AG04450 (cell line): ENCODE measurements around the gene DCLRE1C. TPM values are rescaled to one million over a fixed set of nuclear protein-coding genes. Genes with fewer than 3 reads are reported as not detected.

ENCODE experiments used
- CTCF ChIA-PET: fragments of 300-600, 350-600 bp; formaldehyde crosslinking; extraction: SDS; loops from one replicate; lab custom pipeline; 2022; ENCODE audit warnings: antibody characterized with exemption, inconsistent platforms; lab: Charles Lee
- POLR2A ChIA-PET: fragments of 350-600 bp; formaldehyde crosslinking; extraction: SDS; loops from one replicate; lab custom pipeline; 2021; ENCODE audit warnings: antibody characterized with exemption, inconsistent platforms; lab: Yijun Ruan, JAX
- DNase-seq: peaks from one replicate; pipeline ENCODE4 v3.0.0-alpha.2; 2011; ENCODE audit warnings: low read depth, low spot score
- H3K27ac ChIP-seq: one replicate; pipeline ENCODE4 v1.5.1; 2012; ENCODE audit warnings: low read depth, low read length, control low read depth
- H3K27me3 ChIP-seq: one replicate; pipeline ENCODE4 v1.6.0; 2012; ENCODE audit warnings: low read length; ENCODE audit not compliant: control insufficient read depth, insufficient read depth
- H3K4me3 ChIP-seq: 2 replicates; pipeline ENCODE4 v1.5.1; 2011; ENCODE audit warnings: mild to moderate bottlenecking, low read depth, low read length, control low read depth
- H3K9me3 ChIP-seq: 2 replicates; pipeline ENCODE4 v1.5.1; 2012; ENCODE audit warnings: low read length; ENCODE audit not compliant: control insufficient read depth, insufficient read depth
- CTCF ChIP-seq: IDR thresholded peaks from 2 replicates; pipeline ENCODE4 v1.5.1; 2011; ENCODE audit warnings: low read depth, low read length, control low read depth, inconsistent platforms
- polyA plus RNA-seq: library from polyadenylated mRNA; depleted of rRNA; stranded (reverse); fragments of >200 nt; gene quantifications from 2 replicates; pipeline ENCODE4 v1.2.3, GENCODE V29; 2011; rRNA removed

Gene DCLRE1C
- polyA plus RNA-seq, 1 experiment: 6.4 TPM

DNA sequence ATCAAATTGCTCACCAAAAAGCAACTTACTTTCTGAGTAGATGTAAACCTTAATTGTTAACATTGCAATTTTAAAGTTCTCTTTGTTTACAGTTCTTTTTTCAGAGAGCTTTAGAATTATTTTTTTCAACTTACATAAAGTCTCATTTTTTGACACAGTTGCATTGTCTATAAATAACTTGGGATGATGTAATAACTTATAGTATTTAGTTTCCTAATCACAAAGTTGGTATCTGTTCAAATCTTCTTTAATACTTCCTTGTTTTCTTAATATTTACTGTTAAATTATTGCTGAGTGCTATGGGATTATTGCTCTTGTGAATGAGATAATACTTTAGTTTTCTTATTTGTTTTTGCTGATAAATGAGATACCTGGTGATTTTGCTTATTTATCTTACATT is 94.1 kb downstream of the DCLRE1C start:
- no peak for TF ChIP-seq CTCF
- H3K27me3 ChIP-seq: no peaks in the 10 kb centered on the region
- no peaks in the 10 kb centered on the region for H3K9me3 ChIP-seq
- ChIA-PET POLR2A (no interaction called here), CTCF (interaction anchor here (0.9 kb wide), 1 partner anchor 361 kb away, joined by 3 read pairs; no protein-coding TSS in a partner anchor)
- H3K27ac ChIP-seq: no peak overlapping the region
- no peak overlapping the region for H3K4me3 ChIP-seq
- DNase-seq: no peak

DNA sequence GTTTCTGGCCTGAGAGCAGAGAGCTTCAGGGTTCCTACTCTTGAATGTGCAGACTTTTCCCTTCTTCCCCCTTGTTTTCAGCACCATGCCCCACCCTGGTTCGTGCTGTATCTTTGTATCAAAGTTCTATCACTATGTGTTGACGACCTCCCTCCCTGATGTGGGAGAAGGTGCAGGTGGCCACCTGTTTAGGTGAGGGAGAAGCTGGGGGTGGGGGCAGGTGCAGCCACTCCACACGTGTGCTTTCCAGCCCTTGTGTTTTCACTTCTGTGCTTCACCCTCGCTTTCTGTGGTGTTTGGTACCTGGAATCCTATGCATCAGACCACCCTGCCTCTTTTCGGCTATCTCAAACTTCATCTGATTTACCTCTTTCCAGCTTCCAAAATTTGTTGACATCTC is 94.9 kb downstream of the DCLRE1C start:
- Histone ChIP-seq H3K9me3 (no peaks in the 10 kb centered on the region), H3K27ac (no peak overlapping the region), H3K4me3 (no peak overlapping the region), H3K27me3 (no peaks in the 10 kb centered on the region)
- TF ChIP-seq CTCF: no peak
- DNase-seq: no peak
- CTCF ChIA-PET: no interaction called here
- POLR2A ChIA-PET: no interaction called here

DNA sequence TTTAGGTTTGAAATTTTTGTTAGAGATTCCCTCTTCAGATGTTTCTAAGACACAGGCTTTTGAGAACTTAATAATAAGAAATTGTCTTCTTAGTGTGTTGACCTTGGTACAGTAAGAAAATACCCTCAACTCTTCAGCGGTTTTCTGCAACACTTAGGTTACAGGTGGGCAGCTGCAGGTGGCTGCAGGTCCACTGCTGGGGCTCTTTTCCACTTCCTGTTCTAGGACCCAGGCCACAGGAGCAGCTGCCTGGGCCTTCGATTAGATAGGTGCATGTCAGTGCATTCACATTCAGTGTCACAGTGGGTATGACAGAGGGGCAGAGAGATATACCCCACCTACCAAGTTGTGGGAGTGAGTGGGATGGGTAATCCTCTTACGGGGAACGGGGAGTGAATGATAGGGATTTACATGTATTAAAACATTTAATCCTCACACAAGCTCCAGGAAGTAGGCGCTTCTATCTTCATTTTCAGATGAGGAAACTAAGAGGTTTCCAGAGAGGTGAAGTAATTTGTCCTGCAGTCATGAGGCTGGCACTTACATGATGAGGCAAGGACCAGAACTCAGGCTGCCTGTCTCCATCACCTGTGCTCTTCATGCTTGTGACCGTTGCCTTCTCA is 95.4 kb downstream of the DCLRE1C start:
- TF ChIP-seq CTCF: no peak
- CTCF ChIA-PET: no interaction called here
- Histone ChIP-seq H3K4me3 (no peak overlapping the region), H3K9me3 (no peaks in the 10 kb centered on the region), H3K27me3 (no peaks in the 10 kb centered on the region), H3K27ac (no peak overlapping the region)
- POLR2A ChIA-PET: no interaction called here
- DNase-seq: no peak

DNA sequence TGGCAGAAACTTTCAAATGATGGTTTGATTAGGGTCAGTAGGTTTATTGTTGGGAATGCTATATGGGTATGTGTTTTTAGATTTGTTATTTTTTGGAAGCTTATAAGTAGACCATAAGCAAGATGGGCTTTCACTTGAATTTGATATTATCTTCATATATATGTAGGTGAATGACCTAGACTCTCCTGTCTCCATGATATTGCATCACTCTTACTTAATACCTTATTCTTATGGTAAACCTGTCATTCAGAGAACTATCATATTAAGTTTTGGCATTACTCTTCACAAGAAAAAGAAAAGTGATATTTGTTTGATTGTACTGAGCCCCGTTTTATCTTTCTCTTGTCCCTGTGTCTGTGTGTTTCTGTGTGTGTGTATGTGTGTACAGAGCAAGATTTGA is 98.4 kb downstream of the DCLRE1C start:
- no peak for DNase-seq
- Histone ChIP-seq H3K27ac (no peak overlapping the region), H3K9me3 (no peaks in the 10 kb centered on the region), H3K4me3 (no peak overlapping the region), H3K27me3 (no peaks in the 10 kb centered on the region)
- CTCF ChIA-PET: no interaction called here
- no peak for TF ChIP-seq CTCF
- POLR2A ChIA-PET: no interaction called here

DNA sequence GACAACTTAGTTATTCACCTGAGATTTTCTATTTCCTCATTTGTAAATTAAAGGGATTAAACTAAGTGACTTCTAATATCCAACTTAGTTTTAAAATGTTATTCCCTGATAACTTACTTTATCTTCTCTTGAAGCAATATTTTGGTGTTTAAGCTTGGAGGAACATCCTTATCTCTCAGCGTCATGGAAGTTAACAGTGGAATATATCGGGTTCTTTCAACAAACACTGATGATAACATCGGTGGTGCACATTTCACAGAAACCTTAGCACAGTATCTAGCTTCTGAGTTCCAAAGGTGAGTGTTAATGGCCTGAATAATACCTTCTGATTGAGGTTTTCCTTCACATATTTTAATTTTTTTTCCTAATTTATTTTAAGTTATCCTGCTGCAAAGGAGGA is 101.7 kb downstream of the DCLRE1C start:
- Histone ChIP-seq H3K27me3 (no peaks in the 10 kb centered on the region), H3K27ac (no peak overlapping the region), H3K9me3 (no peaks in the 10 kb centered on the region), H3K4me3 (no peak overlapping the region)
- ChIA-PET CTCF (interaction anchor here (1.2 kb wide), 1 partner anchor 29 kb away, joined by 4 read pairs; no protein-coding TSS in a partner anchor), POLR2A (interaction anchor here (0.6 kb wide), 1 partner anchor 263 kb away, joined by 3 read pairs; no protein-coding TSS in a partner anchor)
- DNase-seq: no peak
- no peak for TF ChIP-seq CTCF

Other genes with a start within 250 kb of the DCLRE1C start
- gene FAM107B, start 179.2 kb downstream of the DCLRE1C start, polyA plus RNA-seq: 33.6 and 41.4 TPM in 2 replicates
- 1.7 and 2.1 TPM in 2 replicates for gene CDNF, start 116.1 kb downstream of the DCLRE1C start, polyA plus RNA-seq
- 10.1 and 14.9 TPM in 2 replicates for gene HSPA14, start 115.8 kb downstream of the DCLRE1C start, polyA plus RNA-seq
- 5.2 and 5.7 TPM in 2 replicates for gene MSANTD7, start 115.8 kb downstream of the DCLRE1C start, polyA plus RNA-seq
- 6.2 and 9.0 TPM in 2 replicates for gene SUV39H2, start 75.2 kb downstream of the DCLRE1C start, polyA plus RNA-seq
- 0.21 TPM in 1 of 2 replicates, not detected in the other for gene MEIG1, start 5.3 kb upstream of the DCLRE1C start, polyA plus RNA-seq
- gene OLAH, start 89.8 kb upstream of the DCLRE1C start, polyA plus RNA-seq: 0.12 TPM in 1 of 2 replicates, not detected in the other
- 0.58 and 0.67 TPM in 2 replicates for gene ACBD7, start 134.7 kb upstream of the DCLRE1C start, polyA plus RNA-seq
- 17.1 and 20.8 TPM in 2 replicates for gene RPP38, start 143.3 kb upstream of the DCLRE1C start, polyA plus RNA-seq
- 36.3 and 38.2 TPM in 2 replicates for gene NMT2, start 214.6 kb upstream of the DCLRE1C start, polyA plus RNA-seq